HG03354 (cell line): ENCODE results near the gene AK1.
"Not testable (repeated sequence)": the region's sequence is repeated elsewhere in the genome, so short reads cannot be mapped to it uniquely, and the experiment has no call there.

ENCODE experiments used
- ATAC-seq: cut with Tn5 transposase; IDR thresholded peaks from one replicate; pipeline ENCODE4 v1.9.1; 2021; ENCODE audit warnings: mild to moderate bottlenecking; ENCODE audit not compliant: unreplicated experiment, poor library complexity, severe bottlenecking

Gene AK1

DNA sequence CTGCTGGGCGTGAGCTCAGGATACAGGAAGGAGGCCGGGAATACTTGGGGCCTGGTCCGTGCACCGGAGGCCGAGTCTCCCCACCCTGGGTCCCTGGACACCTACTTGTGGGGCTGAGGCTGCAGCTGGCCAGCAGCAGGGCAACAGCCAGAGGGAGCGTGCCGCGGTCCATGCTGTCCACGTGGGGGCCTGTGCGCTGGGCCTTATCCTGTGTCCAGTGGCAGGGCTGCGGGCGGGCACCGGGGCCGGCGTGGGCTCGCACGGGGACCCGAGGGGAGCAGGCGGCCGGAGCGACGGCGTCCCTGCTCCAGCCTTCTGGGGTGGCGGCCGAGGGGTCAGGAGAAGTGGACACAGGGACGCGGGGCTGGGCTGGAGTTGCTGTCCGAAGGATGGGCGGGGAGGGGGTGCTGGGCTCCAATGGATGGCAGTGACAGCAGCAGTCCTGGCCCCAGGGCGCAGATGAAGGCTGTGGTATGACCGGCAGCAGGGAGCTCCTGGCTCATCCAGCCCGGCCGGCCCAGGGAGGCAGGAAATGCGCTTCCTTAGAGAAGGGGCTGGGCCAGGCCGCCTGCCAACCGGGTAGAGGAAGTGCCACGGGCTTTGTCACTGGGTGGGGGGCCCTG lies 23.2 kb downstream of the AK1 start, which contains the start of gene ENG:
ENG (minus strand) TSS at position 475 of the 623 bp plus-strand sequence; CDS start at position 172, 303 bp downstream.
- no peak for ATAC-seq

DNA sequence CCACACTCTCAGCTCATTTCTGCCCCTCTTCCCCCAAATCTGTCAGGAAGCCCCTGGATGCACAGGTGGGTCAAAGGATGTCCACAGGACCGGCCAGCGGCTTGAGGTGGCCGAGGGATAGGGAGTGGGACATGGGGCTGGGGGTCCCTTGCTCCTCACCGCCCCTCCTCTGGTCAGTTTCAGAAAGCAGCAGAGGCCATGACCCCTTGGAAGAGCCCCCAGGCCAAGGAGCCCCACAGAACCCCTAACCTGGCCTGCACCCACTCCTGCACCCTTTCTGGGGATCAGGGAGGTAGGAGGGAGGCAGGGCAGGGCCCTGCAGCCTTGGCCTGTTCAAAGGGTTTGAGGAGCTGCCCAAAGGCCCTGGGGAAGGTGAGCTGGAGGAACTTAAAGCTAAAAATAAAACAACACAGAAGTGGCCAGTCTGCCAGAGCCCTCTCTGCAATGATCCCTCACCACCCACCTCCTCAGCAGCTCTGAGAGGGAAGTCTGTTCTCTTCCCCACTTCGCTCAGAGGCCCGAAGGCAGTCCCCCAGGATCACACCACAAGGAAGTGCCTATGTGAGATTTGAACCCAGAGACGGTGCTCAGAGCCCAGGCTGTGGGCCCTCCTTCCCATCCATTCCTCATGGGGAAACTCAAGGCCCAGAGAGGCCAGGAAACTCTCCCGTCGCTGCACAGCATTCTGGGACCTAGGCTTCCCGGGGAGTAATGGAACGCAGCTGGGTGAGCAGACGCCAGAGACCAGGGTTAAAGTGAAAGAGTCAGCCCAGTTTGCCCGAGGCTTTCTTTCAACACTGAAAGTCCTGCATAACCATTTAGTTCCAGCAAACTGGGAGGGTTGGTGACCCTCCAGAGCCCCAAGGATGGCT lies 23.9 kb downstream of the AK1 start:
- no peak for ATAC-seq

GRCh38 chr9:127852829-127853228 lies 24.6 kb downstream of the AK1 start:
- no peak for ATAC-seq

- no peak for ATAC-seq
Measured at GRCh38 chr9:127850286-127850830, 27.1 kb downstream of the AK1 start.

DNA sequence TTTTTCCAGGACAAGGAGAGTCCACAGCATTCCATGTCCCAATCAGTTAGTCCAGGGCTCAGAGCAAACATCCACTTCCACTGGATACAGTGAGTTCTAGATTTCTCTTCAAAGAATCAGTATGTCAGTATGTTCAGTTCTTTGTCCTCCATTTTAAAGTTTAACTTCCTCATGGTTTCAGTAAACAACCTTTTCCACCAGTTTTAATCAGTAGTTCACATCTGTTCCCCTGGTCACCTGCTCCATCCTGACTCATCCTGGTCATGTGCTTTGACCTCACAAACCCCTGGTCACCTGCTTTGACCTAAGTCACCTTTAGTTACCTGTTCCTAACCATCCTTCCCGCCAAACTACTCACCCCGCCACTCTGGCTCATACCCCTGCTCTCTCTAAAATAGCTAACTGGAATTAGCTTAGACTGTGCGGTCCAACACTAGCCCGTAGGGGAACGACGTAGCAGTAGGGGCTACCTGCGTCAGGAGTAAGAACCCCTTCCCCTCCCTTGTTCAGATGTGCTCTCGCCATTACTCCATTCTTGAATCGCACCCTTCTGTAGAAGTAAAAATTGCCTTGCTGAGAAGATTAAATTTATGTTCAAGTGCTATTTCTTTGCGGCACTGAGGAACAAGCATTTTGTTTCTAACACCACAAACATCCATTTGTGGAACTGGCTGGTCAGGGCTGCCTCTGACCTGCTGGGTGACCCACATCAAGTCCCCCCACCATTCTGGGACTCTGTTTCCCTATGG lies 28.5 kb downstream of the AK1 start:
- ATAC-seq: no peak

GRCh38 chr9:127847833-127848755 lies 29.4 kb downstream of the AK1 start:
- no peak for ATAC-seq

DNA sequence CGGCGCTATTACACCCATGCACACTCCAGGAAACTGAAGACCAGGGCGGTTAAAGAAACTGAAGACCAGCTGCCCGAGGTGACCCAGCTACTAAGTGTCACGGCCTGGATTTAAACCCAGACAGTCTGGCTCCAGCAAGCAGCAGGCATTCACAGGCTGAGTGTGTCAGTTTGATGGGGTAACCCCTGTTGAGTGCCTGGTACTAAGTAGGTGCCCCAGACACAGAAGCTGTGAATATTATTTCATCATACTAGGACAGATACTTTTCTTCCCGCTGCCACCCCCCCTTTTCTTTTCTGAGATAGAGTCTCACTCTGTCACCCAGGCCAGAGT lies 30.3 kb downstream of the AK1 start:
- no peak for ATAC-seq

GRCh38 chr9:127846443-127847177 lies 30.9 kb downstream of the AK1 start:
- no peak for ATAC-seq

DNA sequence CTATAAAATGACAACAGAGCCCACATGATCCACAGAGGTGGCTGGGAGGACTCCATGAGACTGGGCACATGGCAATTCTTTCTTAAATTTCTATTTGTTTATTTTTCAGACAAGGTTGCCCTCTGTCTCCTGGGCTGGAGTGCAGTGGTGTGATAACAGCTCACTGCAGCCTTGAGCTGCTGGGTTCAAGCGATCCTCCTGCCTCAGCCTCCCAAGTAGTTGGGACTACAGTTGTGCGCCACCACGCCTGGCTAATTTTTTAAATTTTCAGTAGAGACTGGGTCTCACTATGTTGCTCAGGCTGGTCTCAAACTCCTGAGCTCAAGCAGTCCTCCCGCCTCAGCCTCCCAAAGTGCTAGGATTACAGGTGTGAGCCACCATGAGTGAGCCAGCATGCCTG lies 31.9 kb downstream of the AK1 start:
- not testable (repeated sequence) for ATAC-seq

DNA sequence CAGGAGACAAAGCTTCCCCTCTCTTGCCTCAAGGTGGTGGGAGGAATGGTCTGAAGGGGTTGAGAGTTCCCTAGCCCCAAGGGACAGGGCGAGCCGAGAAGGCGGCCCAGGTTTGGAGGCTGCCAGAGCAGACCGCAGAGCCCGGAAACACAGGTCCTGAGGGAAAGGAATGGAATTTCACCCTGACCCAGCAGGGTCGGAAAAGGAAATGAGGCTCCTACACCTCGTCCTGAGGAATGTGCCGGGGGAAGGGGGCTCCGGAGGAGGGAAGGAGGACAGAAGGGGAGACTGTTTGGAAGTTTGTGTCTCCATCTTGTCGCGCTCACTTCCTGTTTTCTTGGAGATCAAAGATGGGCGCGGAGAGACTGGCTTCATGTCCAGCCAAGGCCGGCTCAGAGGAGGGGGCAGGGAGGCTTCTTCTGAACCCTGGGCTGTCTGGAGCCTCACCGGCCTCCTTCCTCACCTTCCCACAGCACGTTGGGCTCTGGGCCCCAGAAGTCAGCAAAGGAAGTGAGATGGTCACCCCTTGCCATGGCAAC lies 32.6 kb downstream of the AK1 start:
- no peak for ATAC-seq

- ATAC-seq: no peak
Measured at GRCh38 chr9:127841087-127841835, 36.2 kb downstream of the AK1 start.

DNA sequence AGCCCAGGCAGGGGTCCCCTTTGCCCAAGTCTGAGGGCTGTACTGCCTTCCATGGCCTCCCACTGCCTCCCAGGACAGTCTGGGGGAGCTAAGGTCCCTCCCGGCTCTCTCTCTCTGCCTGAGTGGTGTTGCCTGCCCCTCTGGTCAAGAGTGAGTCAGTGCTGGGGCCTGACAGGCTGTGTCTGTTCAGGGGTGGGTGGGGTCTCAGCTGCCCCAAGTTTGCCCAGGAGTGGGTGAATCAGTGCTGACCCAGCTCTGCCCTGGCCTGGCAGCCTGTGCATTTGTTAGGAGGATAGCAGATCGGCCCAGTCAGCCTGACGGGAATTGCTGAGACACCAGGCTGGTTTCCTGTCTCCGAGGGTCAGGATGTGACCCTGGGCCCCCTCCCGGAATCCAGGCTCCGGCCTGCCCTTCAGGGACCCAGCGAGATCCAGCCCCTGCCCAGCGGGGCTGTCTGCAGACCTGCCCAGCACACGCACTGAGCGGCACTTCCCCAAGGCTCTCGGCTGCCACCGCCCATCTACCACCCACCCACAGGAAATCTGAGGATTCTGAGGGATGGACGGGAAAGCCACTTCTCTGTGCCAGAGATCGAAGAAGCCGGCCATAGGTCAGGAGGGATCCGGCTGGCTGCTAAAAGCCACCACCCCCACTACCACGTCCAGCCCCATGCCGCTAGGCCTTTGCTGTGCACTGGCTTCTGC lies 38.9 kb downstream of the AK1 start:
- ATAC-seq: no peak

DNA sequence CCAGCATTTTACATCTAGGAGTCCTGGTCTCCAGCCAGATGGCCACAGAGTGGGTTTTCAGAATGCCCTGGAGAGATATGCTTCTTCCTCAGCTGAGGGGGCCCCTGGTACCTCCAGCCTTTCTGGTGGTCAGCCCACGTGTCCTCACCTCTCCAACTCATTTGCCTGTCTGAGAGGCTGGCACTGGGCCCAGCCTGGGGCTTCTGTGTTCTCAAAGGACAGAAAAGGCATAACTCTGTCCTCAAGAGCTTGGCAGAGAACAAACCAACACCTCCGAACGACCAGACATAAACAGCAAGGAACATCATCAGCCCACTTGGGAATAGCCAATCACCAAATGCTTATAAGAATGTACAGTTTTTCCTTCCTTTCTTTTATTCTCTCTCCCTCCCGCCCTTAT lies 40.1 kb downstream of the AK1 start:
- no peak for ATAC-seq

DNA sequence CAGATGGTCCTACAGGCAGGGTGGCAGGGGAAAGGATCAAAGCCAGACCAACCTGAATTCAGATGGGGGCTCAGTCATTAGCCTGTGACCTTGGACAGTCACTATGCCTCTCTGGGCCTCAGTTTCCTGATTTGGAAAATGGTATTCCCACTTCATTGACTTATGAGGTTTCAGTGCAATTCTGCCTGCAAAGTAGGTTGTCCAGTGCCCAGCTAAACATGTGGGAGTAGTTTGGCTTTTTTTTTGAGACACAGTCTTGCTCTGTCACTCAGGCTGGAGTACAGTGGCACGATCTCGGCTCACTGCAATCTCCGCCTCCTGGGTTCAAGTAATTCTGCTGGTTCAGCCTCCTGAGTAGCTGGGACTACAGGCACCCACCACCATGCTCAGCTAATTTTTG lies 40.9 kb downstream of the AK1 start:
- not testable (repeated sequence) for ATAC-seq

GRCh38 chr9:127835991-127836516 lies 41.4 kb downstream of the AK1 start:
- ATAC-seq: no peak

- ATAC-seq: no peak
Measured at GRCh38 chr9:127833555-127833954, 43.9 kb downstream of the AK1 start.

DNA sequence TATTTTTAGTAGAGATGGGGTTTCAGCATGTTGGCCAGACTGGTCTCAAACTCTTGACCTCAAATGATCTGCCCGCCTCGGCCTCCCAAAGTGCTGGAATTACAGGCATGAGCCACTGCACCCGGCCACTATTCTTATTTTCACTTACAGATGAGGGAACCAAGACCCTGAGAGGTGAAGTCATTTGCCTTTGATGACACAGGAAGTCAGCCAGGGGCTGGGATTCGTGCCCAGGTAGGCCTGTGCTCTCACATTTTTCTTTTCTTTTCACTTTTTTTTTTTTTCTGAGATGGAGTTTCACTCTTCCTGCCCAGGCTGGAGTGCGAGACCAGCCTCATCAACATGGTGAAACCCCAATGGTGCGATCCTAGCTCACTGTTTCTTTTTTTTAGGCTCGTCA lies 45.2 kb downstream of the AK1 start:
- no peak for ATAC-seq
